Ovary (tissue), 3 donors: ENCODE results near the gene RNF166.

ENCODE experiments used
- EP300 ChIP-seq: sonication (generic); formaldehyde crosslinking; IDR thresholded peaks from one replicate; pipeline ENCODE4 v1.6.1; 2017; ENCODE audit warnings: antibody characterized with exemption
- POLR2A ChIP-seq: fragments of 450-650 bp; IDR thresholded peaks from one replicate; pipeline ENCODE4 v1.6.1; 2017; ENCODE audit warnings: antibody characterized with exemption, mild to moderate bottlenecking, moderate library complexity
- TF ChIP-seq, protein P1 (sequence below), 3 donors: fragments of 450-650 bp in 2 of 3; fragments of 200-600 bp in 1 of 3; IDR thresholded peaks; one replicate each; pipeline versions ENCODE4 v1.5.1 to v1.8.0; 2016 to 2022; ENCODE audit warnings: antibody characterized with exemption in 3 of 3, mild to moderate bottlenecking in 1 of 3
- donor health status: DM: no; HTN: no; CAD: no.

DNA sequence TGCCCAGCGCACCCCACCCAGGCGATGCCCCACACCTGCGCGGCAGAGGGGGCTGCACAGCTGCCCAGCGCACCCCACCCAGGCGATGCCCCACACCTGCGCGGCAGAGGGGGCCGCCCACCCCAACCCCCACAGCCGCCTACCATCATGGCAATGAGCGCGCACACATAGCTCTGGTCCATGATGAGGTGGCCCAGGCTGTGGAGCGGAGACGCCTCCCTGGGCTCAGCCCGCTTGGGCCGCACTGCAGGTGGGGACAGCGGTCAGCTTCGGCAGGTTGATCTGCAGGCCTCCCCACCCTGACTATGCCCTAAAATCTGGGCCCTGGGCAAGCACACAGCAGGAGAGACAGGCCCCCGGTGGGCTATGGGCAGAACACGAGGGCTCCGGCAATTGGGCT lies 30.3 kb upstream of the RNF166 start:
- TF ChIP-seq, protein P1, sequence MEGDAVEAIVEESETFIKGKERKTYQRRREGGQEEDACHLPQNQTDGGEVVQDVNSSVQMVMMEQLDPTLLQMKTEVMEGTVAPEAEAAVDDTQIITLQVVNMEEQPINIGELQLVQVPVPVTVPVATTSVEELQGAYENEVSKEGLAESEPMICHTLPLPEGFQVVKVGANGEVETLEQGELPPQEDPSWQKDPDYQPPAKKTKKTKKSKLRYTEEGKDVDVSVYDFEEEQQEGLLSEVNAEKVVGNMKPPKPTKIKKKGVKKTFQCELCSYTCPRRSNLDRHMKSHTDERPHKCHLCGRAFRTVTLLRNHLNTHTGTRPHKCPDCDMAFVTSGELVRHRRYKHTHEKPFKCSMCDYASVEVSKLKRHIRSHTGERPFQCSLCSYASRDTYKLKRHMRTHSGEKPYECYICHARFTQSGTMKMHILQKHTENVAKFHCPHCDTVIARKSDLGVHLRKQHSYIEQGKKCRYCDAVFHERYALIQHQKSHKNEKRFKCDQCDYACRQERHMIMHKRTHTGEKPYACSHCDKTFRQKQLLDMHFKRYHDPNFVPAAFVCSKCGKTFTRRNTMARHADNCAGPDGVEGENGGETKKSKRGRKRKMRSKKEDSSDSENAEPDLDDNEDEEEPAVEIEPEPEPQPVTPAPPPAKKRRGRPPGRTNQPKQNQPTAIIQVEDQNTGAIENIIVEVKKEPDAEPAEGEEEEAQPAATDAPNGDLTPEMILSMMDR (IDR thresholded peaks at IDR 0.05), result no peak
- no peak for TF ChIP-seq POLR2A
- no peak for TF ChIP-seq EP300
